KBM-7 (cell line): ENCODE results near the gene BBS5.
"Not testable (repeated sequence)": the region's sequence is repeated elsewhere in the genome, so short reads cannot be mapped to it uniquely, and the experiment has no call there.

Source experiments
- DNase-seq: peaks from one replicate; pipeline ENCODE4 v3.0.0-alpha.2; 2015
- in situ Hi-C: fragments of 300-500 bp; cut with MboI; formaldehyde crosslinking; loops from 2 replicates; pipeline ENCODE4 v1.14.3; 2020; ENCODE audit warnings: low sequenced_read_pairs, low pct_unique_long_range_greater_than_20kb, mixed read lengths

BBS5 gene

DNA sequence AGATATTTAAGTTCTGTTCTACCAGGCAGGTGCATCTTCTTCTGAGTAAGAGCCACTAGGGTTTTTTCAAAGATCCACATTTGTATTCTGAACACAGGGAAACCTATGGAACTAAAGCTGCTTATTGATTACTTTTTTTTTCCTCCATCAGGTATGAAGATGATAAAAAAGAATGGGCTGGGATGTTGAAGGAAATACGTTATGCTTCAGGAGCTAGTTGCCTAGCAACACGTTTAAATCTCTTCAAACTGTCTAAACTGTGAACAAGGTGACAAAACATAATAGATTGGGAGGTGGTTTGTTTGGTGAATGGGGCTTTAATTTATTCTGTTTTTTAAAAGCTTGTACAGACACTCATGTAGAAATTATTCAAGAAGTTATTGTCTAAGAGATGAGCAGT is 46.1 kb downstream of the BBS5 start:
- in situ Hi-C loops, result no loop called here
- DNase-seq, result no peak

DNA sequence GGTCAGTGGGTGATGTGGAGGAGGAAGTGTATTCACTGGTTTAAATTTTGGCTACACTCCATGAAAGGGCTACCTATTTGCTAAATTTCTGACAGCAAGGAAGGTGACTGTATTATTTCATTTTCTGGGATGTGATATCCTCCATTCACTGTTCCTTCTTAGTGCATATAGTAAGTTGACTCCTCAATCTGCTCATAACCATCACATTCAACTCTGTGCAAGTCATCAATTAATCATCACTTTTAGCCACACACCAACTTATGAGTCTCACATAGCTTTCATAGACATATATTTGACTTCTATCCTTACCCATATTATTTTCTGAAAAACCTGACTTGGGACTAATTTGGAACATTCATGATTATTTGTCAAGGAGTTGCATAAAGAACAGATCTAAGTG is 47.2 kb downstream of the BBS5 start:
- DNase-seq, result no peak
- in situ Hi-C loops, result no loop called here

DNA sequence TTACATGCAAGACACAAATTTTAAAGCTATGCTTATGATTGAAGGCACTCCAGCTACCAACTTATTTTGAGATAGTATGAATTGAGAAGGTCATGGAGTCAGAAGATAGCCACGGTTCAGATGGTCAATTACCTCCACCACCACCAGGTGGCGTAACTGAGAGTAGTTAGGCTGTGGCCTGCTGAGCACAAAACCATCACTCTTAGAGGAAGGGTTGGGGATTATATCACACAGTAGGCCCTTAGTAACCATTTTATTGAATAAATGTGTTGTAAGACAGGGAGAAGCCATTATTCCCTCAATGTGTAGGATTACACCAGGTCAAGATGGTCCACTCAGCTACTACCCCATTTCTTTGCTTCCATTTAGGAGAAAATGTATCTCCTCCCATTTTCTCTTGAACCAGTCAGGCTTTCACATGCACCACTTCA is 49.0 kb downstream of the BBS5 start:
- in situ Hi-C loops, result no loop called here
- DNase-seq, result peak; percentile 81

DNA sequence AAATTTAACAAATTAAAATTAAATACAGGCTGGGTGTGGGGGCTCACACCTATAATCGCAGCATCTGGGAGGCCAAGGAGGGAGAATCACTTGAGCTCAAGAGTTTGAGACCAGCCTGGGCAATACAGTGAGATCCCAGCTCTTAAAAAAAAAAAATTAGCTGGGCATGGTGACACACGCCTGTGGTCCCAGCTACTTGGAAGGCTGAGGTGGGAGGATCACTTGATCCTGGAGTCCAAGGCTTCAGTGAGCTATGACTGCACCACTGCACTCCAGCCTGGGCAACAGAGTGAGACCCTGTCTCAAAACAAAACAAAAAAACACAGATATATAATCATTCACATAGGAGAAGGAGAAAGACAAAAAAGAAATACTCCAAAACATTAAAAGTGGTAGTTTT is 60.2 kb downstream of the BBS5 start:
- in situ Hi-C loops, DNase-seq: not testable (repeated sequence)

DNA sequence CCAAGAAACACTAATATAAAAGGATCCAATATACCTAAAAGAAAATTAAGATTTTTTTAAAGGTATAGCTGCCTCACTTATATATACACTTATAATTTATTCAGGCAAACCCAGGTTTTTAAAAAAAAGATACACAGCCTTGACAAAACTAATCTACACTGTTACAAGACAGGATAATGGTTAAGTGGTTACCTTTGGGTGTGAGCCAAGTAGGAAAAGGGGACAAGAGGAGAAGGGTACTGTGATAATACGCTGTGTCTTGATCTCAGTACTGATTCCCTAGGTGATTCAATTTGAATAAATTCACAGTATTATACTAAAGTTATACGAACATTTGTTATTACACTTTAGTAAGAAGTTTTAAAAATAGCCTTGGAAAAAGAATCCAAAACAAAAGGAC is 60.9 kb downstream of the BBS5 start:
- DNase-seq, result no peak

DNA sequence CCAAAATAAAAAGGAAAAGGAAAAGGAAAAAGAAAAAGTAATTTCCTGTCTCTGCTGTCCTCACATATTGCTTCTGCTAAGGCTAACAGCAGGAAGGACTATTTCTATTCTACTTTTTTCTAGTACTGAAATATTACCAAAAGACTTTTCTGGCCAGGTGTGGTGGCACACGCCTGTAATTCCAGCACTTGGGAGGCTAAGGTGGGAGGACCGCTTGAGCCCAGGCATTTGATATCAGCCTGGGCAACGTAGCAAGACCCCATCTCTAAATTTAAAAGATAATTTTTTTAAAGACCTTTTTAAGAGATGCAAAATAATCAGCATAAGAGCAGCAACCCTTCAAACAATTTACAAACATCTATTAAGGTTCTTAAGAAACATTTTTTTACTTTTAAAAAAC is 63.1 kb downstream of the BBS5 start:
- in situ Hi-C loops, result no loop called here
- no peak for DNase-seq

More for the DNA sequence above, 60.9 kb downstream of the BBS5 start:
- in situ Hi-C loops, result no loop called here

DNA sequence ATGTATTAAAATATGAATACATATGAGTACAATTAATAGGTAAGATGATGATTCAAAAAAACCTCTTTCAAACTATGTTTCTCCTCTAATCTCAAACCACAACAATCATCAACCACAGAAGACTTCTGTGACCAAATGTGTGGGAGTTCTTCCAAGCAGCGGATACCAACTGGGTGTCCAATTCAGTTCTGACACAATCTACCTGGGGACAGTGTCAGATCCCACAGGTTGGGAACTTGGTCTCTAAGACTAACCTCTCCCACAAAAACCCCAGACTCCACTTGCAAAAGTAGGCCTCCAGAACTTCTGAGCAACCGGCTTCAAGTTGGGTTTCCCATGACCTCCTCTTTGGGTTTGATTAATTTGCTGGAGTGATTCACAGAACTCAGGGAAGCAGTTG is 67.5 kb downstream of the BBS5 start:
- in situ Hi-C loops, result no loop called here

More for the DNA sequence above, 67.5 kb downstream of the BBS5 start:
- no peak for DNase-seq
